NCI-H82 (cell line): ENCODE measurements around the gene RBM23.
"Not testable (repeated sequence)": the region's sequence is repeated elsewhere in the genome, so short reads cannot be mapped to it uniquely, and the experiment has no call there.

Source experiments
- DNase-seq: peaks from one replicate; lab custom pipeline; 2025; lab: John Stamatoyannopoulos, UW

RBM23 gene

DNA sequence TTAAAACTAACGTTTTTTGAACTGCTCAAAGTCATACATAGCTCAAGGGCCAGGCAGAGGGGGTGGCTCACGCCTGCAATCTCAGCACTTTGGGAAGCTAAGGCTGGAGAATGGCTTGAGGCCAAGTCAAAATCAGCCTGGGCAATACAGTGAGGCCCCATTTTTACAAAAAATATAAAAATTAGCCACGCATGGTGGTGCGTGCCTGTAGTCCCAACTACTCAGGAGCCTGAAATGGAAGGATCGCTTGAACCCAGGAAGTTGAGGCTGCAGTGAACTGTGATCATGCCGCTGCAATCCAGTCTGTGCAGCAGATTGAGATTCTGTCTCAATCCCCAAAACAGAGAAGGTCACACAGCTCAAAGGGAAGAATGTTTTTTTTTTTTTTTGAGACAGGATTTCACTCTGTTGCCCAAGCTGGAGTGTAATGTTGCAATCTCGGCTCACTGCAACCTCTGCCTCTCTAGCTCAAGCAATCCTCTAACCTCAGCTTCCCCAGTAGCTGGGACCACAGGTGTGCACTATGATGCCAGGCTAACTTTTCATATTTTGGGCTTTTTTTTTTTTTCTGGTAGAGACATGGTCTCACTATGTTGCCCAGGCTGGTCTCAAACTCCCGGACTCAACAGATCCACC lies 2.9 kb downstream of the RBM23 start:
- no peak for DNase-seq

- not testable (repeated sequence) for DNase-seq
Measured at GRCh38 chr14:22914836-22915235, 4.1 kb downstream of the RBM23 start.

DNA sequence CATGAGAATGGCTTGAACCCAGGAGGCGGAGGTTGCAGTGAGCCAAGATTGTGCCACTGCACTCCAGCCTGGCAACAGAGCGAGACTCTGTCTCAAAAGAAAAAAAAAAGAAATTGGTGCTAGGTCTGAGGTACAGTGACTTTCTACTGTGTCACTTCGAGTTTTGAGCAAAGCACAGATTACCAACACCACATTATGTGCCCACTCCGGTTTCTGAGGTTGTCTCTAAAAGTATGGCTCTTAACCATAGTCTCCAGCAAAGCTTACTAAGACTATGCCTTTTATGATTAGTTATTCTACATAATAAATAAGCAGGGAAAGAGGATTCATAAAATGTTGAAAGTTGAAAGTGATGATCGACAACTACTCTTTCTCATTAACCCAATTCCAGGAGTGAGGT lies 8.0 kb downstream of the RBM23 start:
- DNase-seq: no peak

DNA sequence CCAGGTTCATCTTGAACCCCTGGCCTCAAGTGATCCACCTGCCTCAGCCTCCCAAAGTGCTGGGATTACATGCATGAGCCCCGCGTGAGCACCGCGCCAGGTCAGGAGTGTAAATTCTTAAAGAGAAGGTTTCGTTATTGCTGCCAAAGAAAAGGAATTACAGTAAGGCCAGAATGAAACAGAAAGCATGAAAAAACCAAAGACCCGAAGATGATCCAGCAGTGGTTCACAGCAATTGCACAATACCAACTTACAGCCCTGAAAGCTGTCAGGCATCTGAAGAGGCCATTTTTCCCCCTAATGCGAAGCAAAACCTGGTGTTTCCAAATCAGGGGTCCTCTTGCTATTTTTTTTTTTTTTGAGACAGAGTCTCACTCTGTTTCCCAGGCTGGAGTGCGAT lies 10.3 kb downstream of the RBM23 start:
- no peak for DNase-seq

GRCh38 chr14:22907429-22907828 lies 11.5 kb downstream of the RBM23 start:
- DNase-seq: no peak

DNA sequence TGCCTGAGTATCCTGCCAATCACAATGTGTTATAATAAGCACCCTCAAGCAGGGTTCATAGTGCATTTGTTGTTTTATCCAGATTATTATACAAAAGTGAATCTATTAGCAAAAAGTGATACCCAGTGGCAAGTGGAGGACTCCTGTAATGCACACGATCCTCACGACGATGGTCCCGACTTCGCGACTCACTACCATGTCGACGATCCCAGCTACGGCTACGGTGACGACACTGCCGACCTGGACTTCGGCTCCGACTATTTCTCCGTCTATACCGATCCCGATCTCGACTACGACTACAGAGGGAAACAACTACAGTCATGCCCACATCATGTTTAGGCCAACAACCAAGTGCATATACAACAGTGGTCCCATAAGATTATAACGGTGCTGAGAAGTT lies 12.9 kb downstream of the RBM23 start:
- no peak for DNase-seq

GRCh38 chr14:22905627-22906026 lies 13.3 kb downstream of the RBM23 start:
- no peak for DNase-seq

GRCh38 chr14:22903742-22904087 lies 15.2 kb downstream of the RBM23 start:
- no peak for DNase-seq

- DNase-seq: no peak
Measured at GRCh38 chr14:22901799-22902198, 17.1 kb downstream of the RBM23 start.

DNA sequence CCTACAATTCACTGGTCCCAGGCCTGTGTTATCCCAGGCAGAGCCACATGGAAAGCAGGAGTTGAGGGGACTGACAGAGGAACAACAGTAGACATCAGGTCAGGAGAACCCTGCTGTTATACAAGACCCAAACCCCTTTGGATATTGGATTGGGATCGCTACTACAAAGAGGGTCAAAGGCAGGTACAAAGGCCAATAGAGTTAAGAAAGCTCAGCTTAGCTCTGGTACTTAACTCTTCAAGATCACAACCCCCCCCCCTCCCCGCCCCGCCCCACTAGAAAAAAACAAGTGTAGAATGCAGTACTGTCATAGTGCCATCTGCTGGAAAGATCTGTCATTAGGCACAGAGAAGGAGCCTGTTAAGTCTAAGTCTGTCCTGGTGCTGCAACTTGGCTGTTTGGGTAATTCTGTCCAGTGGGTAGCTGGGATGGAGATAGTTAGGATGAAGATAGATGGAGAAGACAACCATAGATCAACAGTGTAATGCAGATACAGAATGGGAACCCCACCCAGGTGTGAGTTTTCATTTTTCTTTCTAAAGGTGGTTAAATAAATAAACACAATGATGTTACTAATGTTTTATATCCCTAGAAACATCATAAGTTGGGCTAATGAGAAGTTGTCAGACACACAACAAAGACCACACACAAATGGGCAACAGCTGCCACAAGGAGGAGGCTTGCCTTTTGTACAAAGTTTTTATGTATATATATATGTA lies 18.7 kb downstream of the RBM23 start:
- peak; percentile 89 for DNase-seq

GRCh38 chr14:22898302-22899090 lies 20.5 kb downstream of the RBM23 start:
- no peak for DNase-seq

DNA sequence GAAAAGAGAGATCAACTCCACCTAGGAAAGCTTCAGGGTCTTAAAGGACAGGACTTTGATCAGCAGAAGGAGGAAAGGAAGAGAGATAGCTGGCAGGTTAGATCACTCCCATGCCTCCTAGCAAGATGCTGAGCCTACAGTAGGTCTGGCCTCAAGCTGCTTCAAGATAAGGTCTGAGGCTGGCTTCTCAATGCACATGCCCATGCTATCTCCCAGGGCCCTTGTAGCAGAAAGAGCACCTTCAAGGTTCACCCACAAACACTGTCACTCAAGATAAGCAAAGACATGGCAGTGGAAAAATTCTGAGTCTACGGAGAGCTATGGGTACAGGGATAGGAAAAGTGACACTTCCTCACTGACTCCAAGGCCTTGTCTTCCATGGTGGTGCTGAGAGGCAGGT lies 21.6 kb downstream of the RBM23 start:
- no peak for DNase-seq

DNA sequence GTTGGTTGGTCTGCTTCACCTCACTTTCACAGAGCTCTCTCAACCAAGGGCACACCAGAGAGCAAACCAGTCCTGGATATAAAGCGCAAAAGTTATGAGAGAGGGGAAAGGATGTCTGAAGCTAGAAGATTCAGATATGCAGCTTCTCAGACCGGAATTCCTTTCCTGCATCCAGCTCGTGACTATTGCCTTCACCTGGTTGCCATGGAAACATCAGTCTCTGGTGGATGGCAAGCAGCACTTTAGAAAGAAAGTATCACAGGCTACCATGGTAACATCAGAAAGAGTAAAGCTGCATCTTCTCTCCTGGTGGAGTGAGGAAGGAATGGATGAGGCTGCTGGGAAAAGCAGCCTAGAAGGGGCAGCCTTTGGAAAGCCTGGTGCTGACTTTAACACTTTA lies 22.2 kb downstream of the RBM23 start:
- no peak for DNase-seq

DNA sequence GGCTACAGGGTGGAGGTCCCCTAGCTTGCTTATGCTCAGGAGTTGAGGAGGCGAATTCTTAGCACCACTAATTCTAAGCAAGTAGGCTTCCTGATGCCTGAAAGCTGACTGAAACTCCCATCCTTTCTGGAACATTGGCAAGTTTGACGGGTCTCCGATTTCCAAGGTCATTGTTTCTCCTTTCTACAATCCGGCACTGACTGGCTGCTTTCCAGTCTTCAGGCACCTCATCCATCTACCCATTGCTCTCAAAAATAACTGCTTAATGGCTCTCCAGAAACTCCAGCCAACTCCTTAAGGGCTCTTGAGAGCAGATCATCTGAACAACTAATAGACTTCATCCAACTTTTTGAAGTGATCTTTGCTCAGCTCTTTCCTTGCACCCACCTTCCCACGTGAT lies 22.6 kb downstream of the RBM23 start:
- no peak for DNase-seq

- no peak for DNase-seq
Measured at GRCh38 chr14:22895402-22895801, 23.5 kb downstream of the RBM23 start.

DNA sequence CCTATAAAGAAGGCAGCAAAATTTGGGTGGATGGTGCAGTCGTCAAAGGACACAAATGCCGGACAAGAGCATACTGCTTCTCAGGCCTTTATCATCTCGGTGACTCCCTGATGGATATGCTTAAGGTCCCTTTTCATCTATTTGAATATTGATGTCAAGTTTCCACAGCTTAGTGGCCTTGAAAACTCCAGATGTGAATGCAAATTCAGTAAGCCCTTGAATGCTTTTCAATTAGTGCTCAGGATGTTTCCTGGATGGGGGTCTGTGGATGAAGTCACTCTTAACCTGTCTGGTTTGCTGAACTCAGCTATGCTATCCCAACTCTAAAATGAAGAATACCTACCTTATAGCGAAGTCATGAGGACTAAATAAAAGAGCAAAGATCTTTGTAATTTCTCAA lies 25.2 kb downstream of the RBM23 start:
- DNase-seq: no peak

GRCh38 chr14:22892488-22892887 lies 26.5 kb downstream of the RBM23 start:
- no peak for DNase-seq

DNA sequence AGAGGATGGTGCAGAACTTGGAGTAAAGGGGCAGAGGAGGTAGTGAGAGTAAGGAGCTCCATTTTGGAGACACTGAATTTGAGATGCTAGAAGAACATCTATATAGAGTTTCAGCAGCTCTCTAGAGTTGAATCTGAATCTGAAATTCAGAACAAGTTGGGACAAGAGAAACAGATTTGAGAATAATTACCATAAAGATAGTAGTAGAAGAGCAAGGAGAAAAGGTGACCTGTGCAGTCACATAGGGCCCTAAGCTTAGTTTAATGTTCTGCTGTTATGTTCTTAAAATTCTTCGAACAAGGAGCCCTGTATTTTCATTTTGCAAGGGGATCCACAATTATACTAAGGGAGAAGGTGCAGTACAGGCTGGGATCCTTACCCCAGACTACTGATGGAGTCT lies 28.5 kb downstream of the RBM23 start:
- DNase-seq: no peak

- DNase-seq: no peak
Measured at GRCh38 chr14:22888662-22889061, 30.3 kb downstream of the RBM23 start.

DNA sequence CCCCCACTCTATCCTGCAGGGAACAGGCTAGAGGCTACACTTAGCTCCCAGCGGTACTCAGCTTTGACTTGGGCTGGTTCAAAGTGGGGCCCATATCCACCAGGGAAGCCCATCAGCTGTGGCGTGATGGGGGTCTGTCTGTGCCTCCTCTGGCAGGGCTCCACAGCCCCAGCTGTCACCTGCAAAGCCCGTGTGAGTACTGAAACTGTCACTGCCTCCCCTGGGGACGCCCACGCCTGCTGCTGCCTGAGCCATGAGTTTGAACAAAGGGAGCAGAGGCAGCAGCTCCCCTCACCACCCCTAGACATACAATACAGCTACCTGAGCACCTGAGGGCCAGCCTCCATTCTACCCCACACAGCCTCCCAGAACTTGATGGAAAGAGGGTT lies 31.0 kb downstream of the RBM23 start:
- peak; percentile 58 for DNase-seq

- peak; percentile 65 for DNase-seq
Measured at GRCh38 chr14:22887260-22887989, 31.5 kb downstream of the RBM23 start.

DNA sequence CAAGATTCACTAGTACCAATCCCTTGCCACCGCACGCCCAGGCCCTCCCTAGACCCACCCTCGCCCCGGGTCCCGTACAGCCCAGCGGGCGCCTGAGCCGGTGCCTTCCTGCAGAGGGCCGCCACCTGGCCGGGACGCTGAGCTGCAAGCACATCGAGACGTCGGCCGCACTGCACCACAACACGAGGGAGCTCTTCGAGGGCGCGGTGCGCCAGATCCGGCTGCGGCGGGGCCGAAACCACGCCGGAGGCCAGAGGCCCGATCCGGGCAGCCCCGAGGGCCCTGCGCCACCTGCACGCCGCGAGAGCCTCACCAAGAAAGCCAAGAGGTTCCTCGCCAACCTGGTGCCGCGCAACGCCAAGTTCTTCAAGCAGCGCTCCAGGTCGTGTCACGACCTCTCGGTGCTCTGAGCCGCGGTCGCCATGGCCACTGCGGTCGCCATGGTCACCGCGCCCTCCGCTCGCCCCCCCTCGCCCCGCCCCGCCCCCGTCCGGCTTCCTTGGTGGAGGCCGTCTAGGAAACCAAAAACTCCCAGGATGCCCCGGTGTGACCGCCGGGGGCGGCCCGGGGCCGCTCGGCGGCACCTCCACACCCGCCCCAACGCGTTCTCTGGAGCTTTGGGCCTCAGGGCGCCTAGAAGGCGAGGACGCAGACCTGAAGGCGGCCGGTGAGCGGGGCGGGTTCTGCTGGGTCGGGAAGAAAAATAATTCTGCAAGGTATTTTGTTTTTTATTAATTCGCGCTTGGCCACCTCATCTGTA lies 32.3 kb downstream of the RBM23 start:
- peak; percentile 15 for DNase-seq
